NCI-H82 treated with DMSO at 0.1 percent for 48 hours (cell line): ENCODE data around the gene PTPRQ.

Experiments
- DNase-seq: peaks from one replicate; lab custom pipeline; 2025; ENCODE audit not compliant: unreplicated experiment; lab: John Stamatoyannopoulos, UW

PTPRQ gene

DNA sequence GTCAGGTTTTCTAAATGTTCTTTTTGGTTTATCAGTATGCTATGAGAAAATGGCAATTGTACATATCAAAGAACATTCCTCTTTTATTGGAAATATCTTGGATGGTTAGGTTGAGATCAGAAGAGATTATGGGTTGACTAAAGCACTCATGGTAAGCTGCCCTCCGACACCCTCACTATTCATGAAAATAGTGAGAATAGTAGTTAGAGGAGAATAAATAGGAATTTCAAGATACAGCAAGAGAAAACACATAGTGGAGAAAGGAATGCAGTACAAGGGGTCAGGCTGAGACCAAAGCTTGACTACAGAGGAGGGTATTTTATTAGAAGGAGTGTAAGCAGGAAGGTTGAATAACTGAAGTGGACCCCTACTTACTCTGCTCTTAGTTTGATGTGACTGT, 112.5 kb downstream of the PTPRQ start:
- no peak for DNase-seq

DNA sequence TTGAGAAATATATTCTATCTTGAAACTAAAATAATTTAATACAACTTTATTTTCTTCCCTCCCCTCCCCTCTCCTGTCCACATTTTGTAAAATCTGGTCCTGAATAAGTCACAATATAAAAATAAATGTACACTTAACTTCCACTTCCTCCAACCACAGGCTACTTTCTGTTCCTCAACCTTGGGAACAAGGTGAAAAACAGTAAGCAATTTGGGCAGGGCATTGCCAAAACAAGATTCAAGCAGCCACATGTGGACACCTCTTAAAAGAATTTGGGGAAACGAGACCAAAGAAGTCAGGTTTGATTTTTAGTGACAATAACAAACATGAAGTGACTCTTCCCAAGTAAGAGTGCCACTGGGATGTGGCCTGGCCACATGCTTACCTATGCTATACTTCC, 115.7 kb downstream of the PTPRQ start:
- DNase-seq = no peak

DNA sequence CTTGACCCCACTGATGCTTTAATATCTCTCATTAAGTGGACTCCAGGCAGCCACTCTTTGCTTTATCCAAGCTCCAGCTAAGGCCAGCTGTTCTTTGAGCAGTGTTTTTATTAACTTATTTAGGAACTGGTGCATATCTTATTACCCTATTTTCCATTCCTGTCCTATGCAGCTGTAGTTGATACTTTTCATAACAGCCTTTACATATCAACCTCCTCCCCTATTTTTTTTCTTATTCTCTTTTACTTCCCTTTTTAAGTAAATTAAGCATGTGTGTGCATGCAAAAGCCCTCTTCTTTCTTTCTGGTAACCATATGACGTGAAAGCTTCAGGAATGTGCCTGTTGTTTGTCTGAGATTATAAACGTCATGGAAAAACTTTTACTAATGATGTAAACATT, 121.2 kb downstream of the PTPRQ start:
- DNase-seq = no peak

DNA sequence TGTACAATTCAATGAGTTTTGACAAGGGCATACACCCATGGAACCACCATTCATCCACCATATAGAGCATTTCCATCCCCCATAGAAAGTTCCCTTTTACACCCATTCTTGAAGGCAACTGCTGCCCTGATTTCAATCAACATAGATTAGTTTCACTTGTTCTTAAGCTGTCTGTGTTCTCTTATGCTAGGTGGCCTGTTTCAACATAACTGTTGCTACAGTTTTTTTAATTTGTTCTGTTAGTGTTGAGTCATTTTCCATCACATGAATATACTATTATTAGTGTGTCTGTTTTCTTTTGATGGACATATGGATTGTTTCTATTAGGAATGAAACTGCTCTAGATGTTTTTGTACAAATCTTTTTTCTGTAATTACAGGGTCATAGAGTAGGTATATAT, 123.4 kb downstream of the PTPRQ start:
- no peak for DNase-seq

DNA sequence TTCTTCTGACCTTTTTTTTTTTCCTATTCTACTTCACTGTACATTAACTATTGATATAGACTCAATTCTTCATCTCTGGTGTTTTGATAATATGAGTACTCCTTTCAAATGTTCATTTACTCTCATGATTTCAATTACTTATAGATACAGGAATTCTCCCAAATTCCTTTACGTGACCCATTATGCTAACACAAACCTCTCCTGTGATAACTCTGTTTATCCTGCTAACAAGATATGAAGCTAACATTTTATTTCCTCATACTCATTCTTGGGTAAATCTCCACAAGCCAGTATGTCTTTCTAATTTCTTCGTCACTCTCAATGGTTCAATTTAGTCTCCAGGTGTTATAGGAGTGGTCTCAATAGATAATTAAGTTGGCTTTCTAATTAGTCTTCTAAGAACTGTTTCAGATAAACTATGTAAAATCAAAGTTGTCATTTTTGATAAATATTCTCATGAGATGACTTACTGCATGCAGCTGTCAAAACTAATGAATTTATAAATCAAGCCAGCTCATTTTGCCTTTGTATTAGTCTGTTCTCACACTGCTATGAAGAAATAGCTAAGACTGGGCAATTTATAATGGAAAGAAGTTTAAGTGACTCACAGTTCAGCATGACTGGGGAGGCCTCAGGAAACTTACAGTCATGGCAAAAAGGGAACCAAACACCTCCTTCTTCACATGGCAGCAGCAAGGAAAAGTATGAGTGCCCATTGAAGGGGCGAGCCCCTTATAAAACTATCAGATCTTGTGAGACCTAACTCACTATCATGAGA, 132.8 kb downstream of the PTPRQ start:
- no peak for DNase-seq

DNA sequence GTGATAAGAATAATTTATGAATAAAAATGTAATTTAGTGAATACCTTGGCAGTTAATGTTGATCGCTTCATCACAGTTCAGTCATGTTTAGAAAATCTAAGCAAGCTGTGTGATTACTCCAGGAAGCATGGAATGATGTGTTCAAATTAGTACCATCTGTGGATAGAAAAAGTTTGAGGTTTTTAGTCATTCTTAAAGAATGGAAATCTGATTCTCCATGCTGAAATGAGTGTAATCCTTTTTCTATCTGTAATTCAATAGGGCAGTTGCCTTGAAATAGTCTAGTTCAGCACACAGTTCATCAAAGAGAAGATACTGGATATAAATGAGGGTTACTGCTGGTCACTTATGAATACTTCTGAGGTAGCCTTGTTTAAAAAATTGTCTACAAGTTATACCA, 136.2 kb downstream of the PTPRQ start:
- no peak for DNase-seq

DNA sequence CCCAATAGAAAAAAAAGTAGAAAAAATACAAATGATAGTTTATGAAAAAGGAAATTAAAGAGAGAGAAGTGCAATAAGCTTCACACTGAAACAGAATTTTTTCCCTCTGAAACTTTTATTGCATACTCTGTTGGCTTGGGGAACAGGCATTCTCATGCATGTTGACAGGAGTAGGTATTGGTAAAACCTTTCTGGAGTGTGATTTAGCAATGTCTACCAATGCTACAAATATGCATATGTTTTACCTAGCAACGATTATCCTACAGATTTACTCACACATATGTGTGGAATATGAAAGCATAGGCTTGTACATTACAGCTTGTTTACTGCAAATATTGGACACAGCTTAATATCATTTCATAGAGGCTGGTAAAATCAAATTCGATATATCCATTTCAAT, 137.7 kb downstream of the PTPRQ start:
- DNase-seq = no peak

DNA sequence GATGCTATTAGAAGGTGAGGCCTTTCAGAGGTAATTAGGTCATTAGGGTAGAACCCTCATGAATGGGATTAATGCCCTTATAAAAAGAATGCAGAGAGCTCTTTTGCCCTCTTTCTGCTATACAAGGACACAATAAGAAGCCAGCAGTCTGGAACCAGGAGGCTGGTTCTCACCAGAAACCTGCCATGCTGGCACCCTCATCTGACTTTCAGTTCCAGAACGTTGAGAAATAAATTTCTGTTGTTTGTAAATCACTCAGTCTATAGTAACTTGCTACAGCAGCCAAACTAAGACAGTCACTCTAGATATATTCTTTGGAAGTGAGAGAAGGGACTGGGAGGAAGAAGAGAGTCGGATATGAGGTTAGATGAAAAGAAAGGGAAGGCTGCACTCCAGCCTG, 138.4 kb downstream of the PTPRQ start:
- no peak for DNase-seq

DNA sequence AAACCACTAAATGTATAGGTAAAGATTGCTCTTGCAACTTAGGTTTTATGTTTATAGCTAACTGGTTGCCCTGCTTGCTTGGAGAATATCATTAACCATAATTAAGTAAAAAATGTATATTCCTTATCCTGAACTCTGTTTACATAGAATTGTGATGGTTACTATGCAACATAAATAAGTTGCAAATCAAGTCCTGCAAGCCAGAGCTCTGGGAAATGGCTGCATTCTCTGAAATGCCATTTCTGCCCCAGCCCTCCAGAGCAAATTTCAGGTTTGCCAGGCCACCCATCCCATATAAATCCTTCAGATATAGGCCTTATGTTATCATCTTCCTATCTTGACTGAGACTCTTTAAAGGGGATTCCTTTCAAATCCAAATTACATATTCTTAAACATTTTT, 145.0 kb downstream of the PTPRQ start:
- no peak for DNase-seq

DNA sequence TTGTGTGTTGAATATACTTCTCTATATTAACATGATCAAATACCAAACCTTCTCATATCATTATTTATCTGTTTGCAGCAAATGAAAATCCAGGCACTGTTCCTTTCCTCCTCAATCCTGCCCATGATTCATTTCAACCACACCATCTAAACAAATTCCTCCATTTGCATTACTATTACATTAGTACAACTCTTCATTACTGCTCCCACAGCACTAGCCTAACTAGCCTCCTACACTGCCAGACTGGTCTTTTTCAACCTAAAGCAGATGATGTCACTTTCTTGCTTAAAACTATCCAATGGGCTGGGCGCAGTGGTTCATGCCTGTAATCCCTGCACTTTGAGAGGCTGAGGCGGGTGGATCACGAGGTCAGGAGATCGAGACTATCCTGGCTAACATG, 146.1 kb downstream of the PTPRQ start:
- no peak for DNase-seq

DNA sequence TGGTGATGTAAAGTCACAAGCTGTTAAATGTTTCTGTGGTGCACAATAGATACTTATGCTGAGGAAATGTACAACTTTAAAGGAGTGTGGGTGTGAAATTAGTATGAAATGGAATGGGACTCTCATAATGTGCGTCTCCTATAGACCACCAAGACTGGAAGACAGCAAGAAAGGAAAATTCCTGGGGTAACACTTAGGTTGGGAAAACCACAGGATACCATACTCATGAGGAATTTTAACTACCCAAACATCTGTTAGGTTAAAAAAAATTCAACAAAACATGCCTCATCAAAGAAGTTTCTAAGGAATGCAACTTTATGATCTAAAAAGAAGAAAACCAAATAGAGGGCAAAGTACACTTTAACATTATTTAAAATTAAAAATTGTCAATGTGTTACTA, 149.7 kb downstream of the PTPRQ start:
- DNase-seq = no peak

DNA sequence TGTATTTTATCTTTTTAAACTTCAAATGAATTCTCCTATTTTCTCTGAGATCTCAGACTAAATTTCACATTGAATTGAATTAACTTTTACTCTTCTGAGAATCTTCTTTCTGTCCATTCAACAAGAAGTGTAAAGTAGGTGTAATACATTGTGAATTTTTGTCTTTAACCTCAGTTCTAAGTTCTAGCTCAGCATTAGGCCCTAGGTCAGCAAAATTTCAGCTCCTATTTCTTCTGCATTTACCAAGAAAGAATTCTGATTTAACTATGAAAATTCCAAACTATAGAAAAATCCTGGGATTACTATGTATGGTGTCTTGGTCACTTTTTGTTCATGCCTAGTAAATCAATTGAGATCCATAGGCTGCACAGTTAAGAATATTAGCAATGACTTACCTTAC, 152.5 kb downstream of the PTPRQ start:
- no peak for DNase-seq

DNA sequence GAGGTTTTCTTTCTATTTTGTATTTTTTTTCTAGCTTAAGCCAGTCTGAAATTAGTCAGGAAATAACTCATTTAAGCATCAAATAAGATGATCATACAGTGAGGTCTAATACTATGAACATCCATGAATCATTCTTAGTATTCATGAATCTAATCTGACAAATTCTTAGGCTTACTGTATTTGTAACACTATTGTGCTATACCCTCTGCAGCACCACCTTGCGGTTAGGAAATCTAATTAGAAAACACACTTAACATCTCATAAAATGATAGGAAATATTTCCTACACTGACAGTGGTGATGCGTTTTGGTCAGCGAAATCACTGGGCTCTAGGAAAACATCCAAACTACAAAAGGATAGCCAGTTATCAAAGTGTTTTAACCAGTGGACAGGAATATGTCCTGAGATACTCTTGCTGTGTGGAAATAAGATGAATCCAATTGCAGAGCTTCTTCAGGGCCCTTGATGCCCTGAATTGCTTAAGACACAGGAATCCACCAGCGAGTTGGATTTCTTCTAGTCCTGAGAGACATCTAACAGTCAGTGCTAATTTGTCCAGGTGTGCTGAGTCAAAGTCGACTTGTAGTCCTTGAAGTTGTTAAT, 154.1 kb downstream of the PTPRQ start:
- peak; percentile 5 for DNase-seq

DNA sequence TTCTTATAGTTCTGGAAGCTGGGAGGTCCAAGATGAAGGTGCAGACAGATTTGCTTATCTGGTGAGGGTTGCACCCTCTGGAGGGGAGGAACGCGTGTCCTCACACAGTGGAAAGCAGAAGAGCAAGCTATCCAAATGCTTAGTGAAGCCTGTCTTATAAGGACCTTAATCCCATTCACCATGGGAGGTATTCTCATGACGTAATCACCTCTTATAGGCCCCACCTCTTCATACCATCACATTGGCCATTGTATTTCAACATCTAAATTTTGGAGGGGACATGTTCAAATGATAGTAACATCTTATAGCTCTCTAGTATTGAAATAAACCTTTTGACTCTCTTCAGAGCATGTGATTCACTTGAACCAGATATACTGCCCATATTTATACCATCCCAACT, 158.4 kb downstream of the PTPRQ start:
- no peak for DNase-seq

DNA sequence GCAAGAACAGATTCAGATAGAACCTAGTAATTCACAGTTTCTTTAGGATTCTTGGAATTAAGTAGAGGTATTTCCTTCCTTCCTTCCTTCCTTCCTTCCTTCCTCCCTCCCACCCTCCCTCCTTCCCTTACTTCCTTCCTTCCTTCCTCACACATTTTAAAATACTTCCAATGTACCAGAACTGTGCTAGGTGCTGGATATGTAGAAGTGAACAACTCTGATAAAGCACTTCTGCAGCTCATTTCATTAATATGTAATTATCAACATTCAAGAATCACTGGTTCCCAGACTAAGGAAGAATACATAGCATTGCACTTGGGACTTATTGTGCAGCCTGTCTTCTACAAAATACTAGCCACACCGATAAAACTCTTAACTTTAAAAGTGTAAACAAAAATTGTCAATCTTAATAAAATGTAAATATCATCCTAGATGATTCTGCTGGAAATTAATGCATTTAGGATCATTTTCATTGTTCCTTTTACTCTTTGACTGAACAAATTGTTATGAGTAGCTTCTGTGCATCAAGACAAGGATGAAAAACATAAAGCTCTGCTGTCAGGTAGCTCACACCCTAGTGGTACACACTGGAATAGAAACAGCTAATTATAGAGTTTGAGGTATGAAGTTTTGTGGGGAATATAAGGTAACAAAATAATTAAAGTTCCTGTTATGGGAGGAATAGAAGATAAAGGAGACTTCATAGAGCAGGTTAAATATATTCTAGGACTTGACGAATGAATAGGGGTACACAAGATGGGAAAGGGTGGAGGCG, 163.5 kb downstream of the PTPRQ start:
- no peak for DNase-seq

DNA sequence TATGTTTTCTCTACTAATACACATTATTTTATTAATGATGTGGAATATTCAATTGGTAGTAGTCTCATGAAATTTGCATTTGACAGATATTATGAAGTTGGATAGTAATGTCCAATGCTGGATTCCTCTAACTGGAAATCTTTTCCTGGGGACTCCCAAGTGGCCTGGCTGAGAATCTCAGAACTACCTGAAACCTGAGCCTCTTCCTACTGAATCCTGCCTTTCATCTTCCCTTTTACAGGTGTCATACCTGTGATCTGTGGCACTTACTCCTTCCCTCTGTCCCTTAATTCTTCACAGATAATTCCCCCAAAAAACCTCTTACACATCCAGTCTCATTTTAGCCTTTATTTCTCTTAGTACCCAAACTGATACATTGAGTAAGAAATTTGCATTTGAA, 173.7 kb downstream of the PTPRQ start:
- DNase-seq = no peak

DNA sequence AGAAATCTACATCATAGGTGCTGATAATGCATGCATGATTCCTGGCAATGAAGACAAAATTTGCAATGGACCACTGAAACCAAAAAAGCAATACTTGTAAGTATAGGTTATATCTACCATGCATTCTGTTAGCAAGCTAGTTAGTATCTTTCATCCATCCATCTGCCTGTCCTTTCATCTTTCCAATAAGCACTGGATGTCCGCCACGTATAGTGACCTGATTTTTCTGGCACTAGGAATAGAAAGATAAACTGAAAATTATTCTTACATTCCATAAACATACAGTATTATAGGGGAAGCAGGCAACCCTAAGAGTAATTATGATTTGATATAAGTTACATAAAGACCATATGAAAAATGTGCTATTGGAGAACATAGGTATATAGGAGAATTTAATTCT, 176.2 kb downstream of the PTPRQ start:
- no peak for DNase-seq

DNA sequence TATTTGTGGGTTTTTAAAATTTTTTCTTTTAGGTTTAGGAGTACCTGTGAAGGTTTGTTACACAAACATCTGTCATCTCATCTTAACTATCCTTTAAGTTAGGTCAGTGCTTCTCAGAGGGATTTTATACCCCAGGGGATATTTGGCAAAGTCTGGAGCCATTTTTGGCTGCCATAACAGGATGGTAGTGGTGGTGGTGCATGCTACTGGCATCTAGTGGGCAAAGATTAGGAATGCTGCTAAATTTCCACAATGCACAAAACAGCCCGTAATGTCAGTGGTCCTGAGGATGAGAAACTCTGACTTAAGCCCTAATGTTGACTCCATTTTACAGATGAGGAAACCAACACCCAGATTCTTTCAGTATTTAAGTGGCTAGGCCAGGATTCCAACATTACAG, 178.2 kb downstream of the PTPRQ start:
- DNase-seq = no peak

DNA sequence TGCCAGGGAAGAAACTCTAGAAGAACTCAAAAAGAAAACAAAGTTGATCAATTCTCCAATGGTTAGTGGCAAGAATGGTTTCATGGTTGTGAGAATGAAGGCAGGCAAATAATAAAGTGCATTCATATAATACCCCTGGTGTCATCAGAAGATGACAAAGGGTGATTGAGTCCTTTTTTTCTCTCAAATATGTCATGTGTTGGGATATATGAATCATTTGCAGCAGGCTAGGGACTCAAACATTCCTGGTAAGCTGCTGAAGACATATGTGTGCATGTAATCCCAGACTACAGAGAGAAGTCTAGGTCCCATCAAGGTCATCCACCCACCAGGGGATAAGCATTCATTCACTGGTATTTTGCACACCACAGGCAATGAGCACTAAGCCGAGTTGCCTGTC, 181.0 kb downstream of the PTPRQ start:
- DNase-seq = no peak

DNA sequence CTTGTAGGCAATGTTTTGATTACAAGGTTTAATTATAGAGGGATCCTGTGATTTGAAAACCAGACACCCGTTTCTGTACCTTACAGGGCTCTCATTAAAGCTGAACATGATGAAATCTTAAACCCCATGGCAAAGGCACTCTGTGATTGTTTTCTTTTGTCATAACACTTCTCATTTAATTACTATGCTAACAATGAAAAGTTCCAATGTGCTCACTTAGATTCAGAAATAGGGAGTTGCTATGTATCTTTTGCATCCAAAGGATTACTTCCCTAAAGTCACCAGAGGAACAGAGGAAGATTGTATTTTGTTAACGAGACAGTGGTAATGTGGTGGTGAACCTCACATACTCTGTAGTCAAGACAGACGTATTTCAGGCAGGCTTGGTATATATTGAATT, 181.9 kb downstream of the PTPRQ start:
- no peak for DNase-seq

DNA sequence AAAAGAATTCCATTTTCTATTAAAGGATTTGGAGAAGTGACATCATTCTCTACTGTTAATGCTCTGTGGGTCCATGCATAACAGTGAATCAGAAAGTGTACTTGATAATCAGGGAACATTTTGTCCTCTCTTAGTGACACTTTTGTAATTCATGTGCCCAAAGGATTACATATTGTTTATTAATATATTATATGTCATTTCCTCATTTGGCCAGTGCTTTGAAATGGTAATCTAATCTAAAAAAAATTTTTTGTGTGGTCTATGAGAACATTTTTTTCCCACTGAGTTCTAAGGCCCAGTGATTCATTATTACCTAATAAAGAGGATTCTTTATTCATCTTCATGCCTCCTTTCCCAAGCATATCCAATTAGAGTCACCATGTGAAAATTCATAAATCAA, 183.7 kb downstream of the PTPRQ start:
- DNase-seq = no peak

DNA sequence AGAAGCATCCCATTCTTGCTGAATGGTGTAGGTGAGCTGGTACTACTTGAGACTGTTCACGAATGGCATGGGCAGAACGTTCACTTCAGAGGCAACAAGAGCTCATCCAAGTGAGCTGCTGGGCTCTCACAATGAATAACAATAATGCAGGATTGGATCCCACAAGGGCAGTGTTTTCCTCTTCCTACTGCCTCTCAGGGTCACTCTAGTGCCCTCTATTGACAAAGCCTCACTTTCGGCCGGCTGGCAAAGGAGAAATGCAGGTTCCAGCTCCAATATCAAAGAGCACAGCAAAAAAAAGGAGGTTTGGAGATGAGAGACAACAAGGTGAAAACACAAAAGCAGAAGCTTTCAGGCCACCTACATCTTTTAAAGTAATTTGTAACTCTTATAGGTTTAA, 188.8 kb downstream of the PTPRQ start:
- DNase-seq = no peak
